Kidney epithelial cell (primary cell): ENCODE data around the gene TTC21A. TPM values are rescaled to one million over a fixed set of nuclear protein-coding genes. Genes with fewer than 3 reads are reported as not detected.
"Not testable (repeated sequence)": the region's sequence is repeated elsewhere in the genome, so short reads cannot be mapped to it uniquely, and the experiment has no call there.

ENCODE experiments used
- DNase-seq: peaks from one replicate; pipeline ENCODE4 v3.0.0-alpha.2; 2010; ENCODE audit warnings: low read depth
- H3K27me3 ChIP-seq: 2 replicates; pipeline ENCODE4 v1.6.0; 2011; ENCODE audit warnings: low read length; ENCODE audit not compliant: control insufficient read depth, insufficient read depth
- H3K36me3 ChIP-seq: 2 replicates; pipeline ENCODE4 v1.5.1; 2011; ENCODE audit warnings: low read length; ENCODE audit not compliant: control insufficient read depth, insufficient read depth
- H3K4me3 ChIP-seq: 2 replicates; pipeline ENCODE4 v1.5.1; 2011; ENCODE audit warnings: low read depth, mild to moderate bottlenecking, control low read depth, low read length
- total RNA-seq: library from RNA; depleted of rRNA; stranded (reverse); fragments of >200 nt; gene quantifications from 2 replicates; pipeline ENCODE4 v1.2.3, GENCODE V29; 2015
- TF ChIP-seq, protein P1 (sequence below): IDR thresholded peaks from 2 replicates; pipeline ENCODE4 v1.5.1; 2011; ENCODE audit warnings: mild to moderate bottlenecking, moderate library complexity, low read length, control low read depth, inconsistent platforms; ENCODE audit not compliant: insufficient read depth, poor library complexity, severe bottlenecking

Gene TTC21A
- total RNA-seq, 1 donor from 2014 or later: 6.7 TPM

DNA sequence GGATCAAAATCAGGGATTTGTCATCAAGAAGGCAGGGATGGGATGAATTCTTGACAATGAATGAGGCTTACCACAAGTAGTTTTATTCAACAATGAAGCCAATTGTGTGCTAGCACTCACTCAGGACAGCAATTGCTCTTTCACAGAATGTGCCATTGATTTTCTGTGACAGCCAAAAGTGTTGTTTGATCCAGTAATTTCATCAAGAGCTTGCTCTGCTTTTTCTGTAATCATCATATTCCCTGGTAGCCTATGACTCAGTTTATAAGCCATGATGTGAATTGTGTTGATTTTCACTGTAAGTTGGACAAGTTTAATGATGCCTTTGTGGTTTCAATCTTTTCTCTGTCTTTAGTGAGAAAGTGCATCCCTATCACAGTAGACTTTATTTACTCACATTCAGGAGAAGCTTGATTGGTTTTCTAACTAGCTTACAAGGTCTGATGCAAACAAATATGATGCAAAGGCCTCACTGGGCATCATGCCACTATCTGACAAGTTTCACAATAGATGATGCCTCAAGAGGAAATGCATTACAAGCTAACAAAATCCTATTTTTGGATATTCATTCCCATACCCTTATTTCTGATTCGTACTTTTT lies 59.6 kb downstream of the TTC21A start:
- H3K27me3 ChIP-seq: no peaks in the 10 kb centered on the region
- no peaks in the 10 kb centered on the region for H3K36me3 ChIP-seq
- TF ChIP-seq, protein P1, sequence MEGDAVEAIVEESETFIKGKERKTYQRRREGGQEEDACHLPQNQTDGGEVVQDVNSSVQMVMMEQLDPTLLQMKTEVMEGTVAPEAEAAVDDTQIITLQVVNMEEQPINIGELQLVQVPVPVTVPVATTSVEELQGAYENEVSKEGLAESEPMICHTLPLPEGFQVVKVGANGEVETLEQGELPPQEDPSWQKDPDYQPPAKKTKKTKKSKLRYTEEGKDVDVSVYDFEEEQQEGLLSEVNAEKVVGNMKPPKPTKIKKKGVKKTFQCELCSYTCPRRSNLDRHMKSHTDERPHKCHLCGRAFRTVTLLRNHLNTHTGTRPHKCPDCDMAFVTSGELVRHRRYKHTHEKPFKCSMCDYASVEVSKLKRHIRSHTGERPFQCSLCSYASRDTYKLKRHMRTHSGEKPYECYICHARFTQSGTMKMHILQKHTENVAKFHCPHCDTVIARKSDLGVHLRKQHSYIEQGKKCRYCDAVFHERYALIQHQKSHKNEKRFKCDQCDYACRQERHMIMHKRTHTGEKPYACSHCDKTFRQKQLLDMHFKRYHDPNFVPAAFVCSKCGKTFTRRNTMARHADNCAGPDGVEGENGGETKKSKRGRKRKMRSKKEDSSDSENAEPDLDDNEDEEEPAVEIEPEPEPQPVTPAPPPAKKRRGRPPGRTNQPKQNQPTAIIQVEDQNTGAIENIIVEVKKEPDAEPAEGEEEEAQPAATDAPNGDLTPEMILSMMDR: no peak
- no peak overlapping the region for H3K4me3 ChIP-seq
- DNase-seq: no peak

DNA sequence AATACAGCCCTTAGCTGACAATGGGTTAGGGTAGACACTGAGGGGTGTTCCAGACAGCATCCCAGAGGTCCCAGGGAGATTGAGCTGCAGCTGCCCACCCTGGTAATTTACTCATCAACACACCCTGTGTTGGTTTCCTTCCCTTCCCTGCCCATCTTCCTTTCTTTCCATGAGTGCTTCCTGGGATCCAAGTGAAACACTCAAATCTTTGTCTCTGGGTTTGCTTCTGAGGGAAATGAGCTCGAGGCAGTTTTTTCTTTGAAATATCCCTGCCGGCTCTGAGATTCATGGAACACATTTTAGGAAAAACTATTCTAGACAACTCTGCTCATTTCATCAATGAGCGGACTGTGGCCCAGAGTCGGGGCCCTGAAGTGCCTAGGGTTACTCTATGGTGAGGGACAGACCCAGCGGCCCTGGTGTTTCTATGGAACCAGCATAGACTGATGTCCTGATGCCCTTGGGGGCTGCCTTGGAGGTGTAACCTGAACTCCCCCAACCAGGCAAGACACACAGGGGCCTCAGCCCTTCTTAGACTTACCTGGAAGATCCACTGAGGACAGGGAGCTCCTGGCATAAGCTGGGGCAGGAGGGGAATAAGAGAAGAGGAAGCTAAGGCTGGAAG lies 60.8 kb downstream of the TTC21A start:
- DNase-seq: no peak
- H3K27me3 ChIP-seq: no peaks in the 10 kb centered on the region
- no peaks in the 10 kb centered on the region for H3K36me3 ChIP-seq
- TF ChIP-seq, protein P1: no peak
- no peak overlapping the region for H3K4me3 ChIP-seq

DNA sequence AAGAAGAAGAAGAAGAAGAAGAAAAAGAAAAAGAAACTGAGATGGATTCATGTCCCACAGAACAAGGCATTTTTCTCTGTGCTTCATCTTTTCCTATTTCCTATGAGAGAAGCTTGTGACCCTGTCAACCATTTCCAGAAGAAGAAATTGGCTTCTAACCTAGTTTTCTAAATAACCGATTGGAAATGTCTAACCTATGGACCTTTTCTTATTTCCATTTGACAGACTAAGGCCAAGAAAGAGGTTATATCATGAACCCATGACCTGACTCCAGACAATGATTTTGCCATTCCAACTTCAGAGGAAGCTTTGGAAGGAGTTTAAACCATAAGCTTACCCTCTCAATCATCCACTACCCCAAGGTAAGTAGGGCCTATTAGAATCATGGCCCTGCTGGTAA lies 62.2 kb downstream of the TTC21A start:
- no peak overlapping the region for H3K4me3 ChIP-seq
- DNase-seq: no peak
- TF ChIP-seq, protein P1: no peak
- no peaks in the 10 kb centered on the region for H3K27me3 ChIP-seq
- H3K36me3 ChIP-seq: no peaks in the 10 kb centered on the region

DNA sequence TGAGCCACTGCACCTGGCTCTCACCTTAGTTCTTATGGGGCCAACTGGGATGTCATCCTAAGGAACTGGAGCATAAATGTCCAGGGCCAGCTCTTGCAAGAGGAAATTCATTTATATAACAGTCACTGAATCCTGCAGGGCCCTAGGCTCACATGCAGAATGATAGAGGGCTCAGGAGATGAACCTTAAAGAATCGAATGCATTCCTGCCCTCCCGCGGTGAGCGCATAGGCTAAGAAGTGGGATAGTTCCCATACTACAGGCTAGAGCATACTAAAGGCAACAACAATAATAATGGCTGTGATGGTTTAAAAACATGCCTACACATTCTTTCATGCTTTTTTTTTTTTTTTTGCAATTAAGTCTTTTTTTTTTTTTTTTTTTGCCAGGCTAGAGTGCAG lies 63.0 kb downstream of the TTC21A start:
- Histone ChIP-seq H3K36me3 (no peaks in the 10 kb centered on the region), H3K4me3 (no peak overlapping the region), H3K27me3 (no peaks in the 10 kb centered on the region)
- no peak for DNase-seq
- TF ChIP-seq, protein P1: no peak

DNA sequence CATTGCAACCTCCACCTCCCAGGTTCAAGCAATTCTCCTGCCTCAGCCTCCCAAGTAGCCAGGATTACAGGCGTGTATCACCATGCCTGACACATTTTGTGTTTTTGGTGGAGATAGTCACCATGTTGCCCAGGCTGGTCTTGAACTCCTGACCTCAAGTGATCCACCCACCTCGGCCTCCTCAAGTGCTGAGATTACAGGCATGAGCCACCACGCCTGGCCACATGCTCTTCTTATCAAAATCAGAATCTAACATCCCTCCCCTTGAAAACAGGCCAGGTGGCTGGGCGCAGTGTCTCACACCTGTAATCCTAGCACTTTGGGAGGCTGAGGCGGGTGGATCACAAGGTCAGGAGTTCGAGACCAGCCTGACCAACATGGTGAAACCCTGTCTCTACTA lies 63.4 kb downstream of the TTC21A start:
- not testable (repeated sequence) for H3K36me3 ChIP-seq, H3K27me3 ChIP-seq, H3K4me3 ChIP-seq, DNase-seq

DNA sequence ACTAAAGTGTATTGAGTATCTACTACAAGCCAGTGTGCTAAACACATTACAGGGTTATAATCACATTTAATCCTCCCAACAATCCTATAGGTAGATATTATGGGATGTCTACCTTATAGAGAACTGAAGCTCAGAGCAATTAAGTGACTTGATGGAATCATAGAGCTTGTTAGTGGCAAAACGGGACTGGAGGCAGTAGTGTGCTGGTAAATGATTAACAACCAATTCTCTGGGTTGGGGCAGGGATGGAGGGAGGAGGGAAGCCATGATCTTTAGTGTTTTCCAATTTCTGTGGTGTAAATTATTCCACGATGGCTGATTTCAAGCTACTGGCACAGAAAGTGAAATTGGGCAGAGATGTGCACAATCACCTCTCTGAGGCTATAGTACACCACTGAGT lies 64.4 kb downstream of the TTC21A start:
- DNase-seq: no peak
- Histone ChIP-seq H3K36me3 (no peaks in the 10 kb centered on the region), H3K27me3 (no peaks in the 10 kb centered on the region), H3K4me3 (no peak overlapping the region)
- TF ChIP-seq, protein P1: no peak
